ENCODE measurements around the gene VPS26B. TPM values are rescaled to one million over a fixed set of nuclear protein-coding genes. Genes with fewer than 3 reads are reported as not detected.

VPS26B gene
- total and polyA plus RNA-seq, 2 donors (not counting 3 experiments of a cell fraction or from before 2014, with no cell fraction given), result 40.2 to 53.1 TPM

- Histone ChIP-seq H3K4me1 (ENCODE audit: control insufficient read depth, extremely low read depth, insufficient read depth, low read length) (no peaks in the 10 kb centered on the region), H3K4me3 (replicated peaks in 1 of 3; ENCODE audit: insufficient read depth in 1 of 3, low read depth in 1 of 3, low read length in 3 of 3) (no peak overlapping the region), H3K27me3 (ENCODE audit: control insufficient read depth in 2 of 2, insufficient read depth in 2 of 2, low read length in 2 of 2) (no peaks in the 10 kb centered on the region), H4K20me1 (replicated peaks; ENCODE audit: control insufficient read depth, extremely low read depth, insufficient read depth, low read length) (no peaks in the 10 kb centered on the region), H3K79me2 (ENCODE audit: control insufficient read depth, insufficient read depth, low read length) (peaks cover 48% of the 10 kb centered on the region), H3K36me3 (ENCODE audit: control insufficient read depth in 2 of 2, extremely low read depth in 1 of 2, insufficient read depth in 2 of 2, low read length in 2 of 2) (peaks cover 4 to 8% of the 10 kb centered on the region in 2 experiments), H2AFZ (ENCODE audit: low read depth, low read length) (no peak overlapping the region), H3K4me2 (ENCODE audit: insufficient read depth, low read length) (no peak overlapping the region), H3K9me1 (replicated peaks; ENCODE audit: control insufficient read depth, extremely low read depth, insufficient read depth, low read length) (no peaks in the 10 kb centered on the region), H3K9ac (replicated peaks; ENCODE audit: extremely low read depth, insufficient read depth, low read length) (no peak overlapping the region), H3K27ac (ENCODE audit: insufficient read depth, low read depth, low read length) (no peak overlapping the region), H3K9me3 (replicated peaks; ENCODE audit: control insufficient read depth, insufficient read depth, low read length) (no peaks in the 10 kb centered on the region)
- DNase-seq (ENCODE audit: low read depth, low spot score) (no peak), FAIRE-seq (no peak)
- dilution Hi-C loops (cut with MboI; ENCODE audit: extremely low pct_ligation_motif_present, low sequenced_read_pairs) (no loop called here), intact Hi-C loops (cut with micrococcal nuclease) (no loop called here)
- ChIA-PET POLR2A (no interaction called here), CTCF (no interaction called here)
- TF ChIP-seq POLR2AphosphoS5 (IDR thresholded peaks at IDR 0.05; ENCODE audit: insufficient read depth, low read depth, low read length) (no peak), POLR2A (IDR thresholded peaks at IDR 0.05; ENCODE audit: low read depth, low read length) (no peak), GATA2 (IDR thresholded peaks at IDR 0.05; ENCODE audit: insufficient read depth, insufficient read length, low read depth, low read length) (no peak), EZH2 (IDR thresholded peaks at IDR 0.05; ENCODE audit: borderline replicate concordance, low read depth, low read length, severe bottlenecking) (no peak)
- BruUV-seq (replicated peaks), result no TSS peak
Measured at GRCh38 chr11:134216816-134217215, 7.7 kb upstream of the VPS26B start.

GRCh38 chr11:134223121-134223520 is 1.4 kb upstream of the VPS26B start:
- dilution Hi-C loops (cut with MboI; ENCODE audit: extremely low pct_ligation_motif_present, low sequenced_read_pairs), result no loop called here
- ChIA-PET POLR2A (no interaction called here), CTCF (interaction anchor here (1.3 to 1.4 kb wide), 2 partner anchors 11 to 30 kb away, joined by 6 to 7 read pairs; partner anchors contain the start of genes ACAD8 and THYN1)
- Histone ChIP-seq H3K9me3 (replicated peaks; ENCODE audit: control insufficient read depth, insufficient read depth, low read length) (no peaks in the 10 kb centered on the region), H3K27ac (ENCODE audit: insufficient read depth, low read depth, low read length) (peak overlapping the region; percentile 2), H3K9ac (replicated peaks; ENCODE audit: extremely low read depth, insufficient read depth, low read length) (peak overlapping the region; percentile 44), H4K20me1 (replicated peaks; ENCODE audit: control insufficient read depth, extremely low read depth, insufficient read depth, low read length) (no peaks in the 10 kb centered on the region), H3K4me1 (ENCODE audit: control insufficient read depth, extremely low read depth, insufficient read depth, low read length) (peaks cover 22% of the 10 kb centered on the region), H2AFZ (ENCODE audit: low read depth, low read length) (peak overlapping the region; percentile 21), H3K27me3 (ENCODE audit: control insufficient read depth in 2 of 2, insufficient read depth in 2 of 2, low read length in 2 of 2) (no peaks in the 10 kb centered on the region), H3K4me2 (ENCODE audit: insufficient read depth, low read length) (peak overlapping the region; percentile 99), H3K4me3 (replicated peaks in 1 of 3; ENCODE audit: insufficient read depth in 1 of 3, low read depth in 1 of 3, low read length in 3 of 3) (peak overlapping the region; percentile 10 to 63 (median 59)), H3K79me2 (ENCODE audit: control insufficient read depth, insufficient read depth, low read length) (peaks cover 61% of the 10 kb centered on the region), H3K9me1 (replicated peaks; ENCODE audit: control insufficient read depth, extremely low read depth, insufficient read depth, low read length) (no peaks in the 10 kb centered on the region), H3K36me3 (ENCODE audit: control insufficient read depth in 2 of 2, extremely low read depth in 1 of 2, insufficient read depth in 2 of 2, low read length in 2 of 2) (peaks cover 4% of the 10 kb centered on the region in 2 experiments)
- intact Hi-C loops (cut with micrococcal nuclease), result loop anchor here (5.0 kb wide), 2 partner anchors 76 to 156 kb away; partner anchors contain the start of gene JAM3
- TF ChIP-seq FOS (IDR thresholded peaks at IDR 0.05; ENCODE audit: borderline replicate concordance, insufficient read depth, low read length) (no peak), GATA2 (IDR thresholded peaks at IDR 0.05; ENCODE audit: insufficient read depth, insufficient read length, low read depth, low read length) (no peak), CTCF (IDR thresholded peaks at IDR 0.05; ENCODE audit: extremely low read depth in 1 of 2, insufficient read depth in 1 of 2, low read depth in 1 of 2, low read length in 2 of 2) (no peak), POLR2AphosphoS5 (IDR thresholded peaks at IDR 0.05; ENCODE audit: insufficient read depth, low read depth, low read length) (no peak), MAX (IDR thresholded peaks at IDR 0.05; ENCODE audit: insufficient read depth, insufficient read length) (no peak), EZH2 (IDR thresholded peaks at IDR 0.05; ENCODE audit: borderline replicate concordance, low read depth, low read length, severe bottlenecking) (no peak), JUN (IDR thresholded peaks at IDR 0.05; ENCODE audit: borderline replicate concordance, insufficient read depth, insufficient read length, low read depth) (no peak), MYC (IDR thresholded peaks at IDR 0.05; ENCODE audit: low read depth, low read length) (no peak), POLR2A (IDR thresholded peaks at IDR 0.05; ENCODE audit: low read depth, low read length) (no peak)
- TSS peak; percentile 55 for BruUV-seq (replicated peaks)
- FAIRE-seq (no peak), DNase-seq (ENCODE audit: low read depth, low spot score) (peak; percentile 9)
